Endothelial cell of umbilical vein (primary cell): ENCODE measurements around the gene MSMB. TPM values are rescaled to one million over a fixed set of nuclear protein-coding genes. Genes with fewer than 3 reads are reported as not detected.

Experiments
- BruUV-seq: library from RNA; stranded (reverse); fragments of 400-500 nt; replicated peaks from 2 replicates; lab custom pipeline; 2021; lab: Mats Ljungman, UMichigan
- CTCF ChIA-PET: fragments of 300-600, 350-600 bp; sonication (Branson Sonifier 250); formaldehyde crosslinking; loops from one replicate; lab custom pipeline; 2021; ENCODE audit warnings: antibody characterized with exemption, inconsistent platforms; lab: Charles Lee
- POLR2A ChIA-PET: fragments of 300-600, 350-600 bp; sonication (Branson Sonifier 250); formaldehyde crosslinking; loops from one replicate; lab custom pipeline; 2021; ENCODE audit warnings: antibody characterized with exemption, inconsistent platforms; lab: Charles Lee
- DNase-seq: peaks from one replicate; pipeline ENCODE4 v3.0.0-alpha.2; 2011; ENCODE audit warnings: low read depth, low spot score
- FAIRE-seq: peaks from 2 replicates; lab custom pipeline; 2011; peaks lifted over from hg19 to GRCh38; lab: Jason Lieb, UNC
- H2AFZ ChIP-seq: 2 replicates; pipeline ENCODE4 v1.6.0; 2012; ENCODE audit warnings: low read depth, low read length, control low read depth, inconsistent platforms
- H3K27ac ChIP-seq: 2 replicates; pipeline ENCODE4 v1.5.1; 2011; ENCODE audit warnings: low read depth, mild to moderate bottlenecking, control low read depth, low read length, moderate library complexity; ENCODE audit not compliant: insufficient read depth
- H3K27me3 ChIP-seq, 2 experiments: 2 replicates each; pipeline versions ENCODE4 v1.6.0 to v1.6.1; 2011; ENCODE audit warnings: low read length in 2 of 2, mixed read lengths in 1 of 2; ENCODE audit not compliant: control insufficient read depth in 2 of 2, insufficient read depth in 2 of 2
- H3K36me3 ChIP-seq, 2 experiments: 2 replicates in 1 of 2; 3 replicates in 1 of 2; pipeline ENCODE4 v1.5.1; 2011; ENCODE audit warnings: low read length in 2 of 2, mild to moderate bottlenecking in 1 of 2, moderate library complexity in 1 of 2; ENCODE audit not compliant: control insufficient read depth in 2 of 2, insufficient read depth in 2 of 2; ENCODE audit errors: extremely low read depth in 1 of 2
- H3K4me1 ChIP-seq: 3 replicates; pipeline ENCODE4 v1.5.1; 2011; ENCODE audit warnings: mild to moderate bottlenecking, low read length; ENCODE audit not compliant: control insufficient read depth, insufficient read depth; ENCODE audit errors: extremely low read depth
- H3K4me2 ChIP-seq: 2 replicates; pipeline ENCODE4 v1.6.1; 2011; ENCODE audit warnings: low read length, control low read depth, mixed read lengths; ENCODE audit not compliant: insufficient read depth
- H3K4me3 ChIP-seq, 3 experiments: fragments of 200-600 bp in 1 of 3; sonication (generic), shearing (Covaris generic) in 1 of 3; replicated peaks in 1 of 3; 2 replicates each; pipeline ENCODE4 v1.5.1; 2011 to 2016; ENCODE audit warnings: control low read depth in 3 of 3, low read length in 3 of 3, mild to moderate bottlenecking in 2 of 3, inconsistent platforms in 1 of 3, low read depth in 1 of 3, moderate library complexity in 1 of 3; ENCODE audit not compliant: insufficient read depth in 1 of 3
- H3K79me2 ChIP-seq: 2 replicates; pipeline ENCODE4 v1.6.0; 2012; ENCODE audit warnings: low read length, inconsistent platforms; ENCODE audit not compliant: control insufficient read depth, insufficient read depth
- H3K9ac ChIP-seq: replicated peaks from 2 replicates; pipeline ENCODE3; 2011; ENCODE audit warnings: low read length, control low read depth; ENCODE audit not compliant: insufficient read depth; ENCODE audit errors: extremely low read depth
- H3K9me1 ChIP-seq: replicated peaks from 3 replicates; pipeline ENCODE4 v1.6.0; 2011; ENCODE audit warnings: mild to moderate bottlenecking, low read length; ENCODE audit not compliant: control insufficient read depth, insufficient read depth; ENCODE audit errors: extremely low read depth
- H3K9me3 ChIP-seq: replicated peaks from 2 replicates; pipeline ENCODE4 v1.5.1; 2012; ENCODE audit warnings: low read length, inconsistent platforms; ENCODE audit not compliant: control insufficient read depth, insufficient read depth
- H4K20me1 ChIP-seq: replicated peaks from 2 replicates; pipeline ENCODE3; 2011; ENCODE audit warnings: mild to moderate bottlenecking, low read length; ENCODE audit not compliant: control insufficient read depth, insufficient read depth; ENCODE audit errors: extremely low read depth
- EZH2 ChIP-seq: IDR thresholded peaks from 2 replicates; pipeline ENCODE4 v1.6.1; 2012; ENCODE audit warnings: borderline replicate concordance, low read depth, mild to moderate bottlenecking, moderate library complexity, low read length, inconsistent platforms; ENCODE audit not compliant: severe bottlenecking
- FOS ChIP-seq: IDR thresholded peaks from 2 replicates; pipeline ENCODE4 v1.6.1; 2011; ENCODE audit warnings: mild to moderate bottlenecking, low read length, moderate library complexity, borderline replicate concordance; ENCODE audit not compliant: insufficient read depth
- GATA2 ChIP-seq: IDR thresholded peaks from 2 replicates; pipeline ENCODE4 v1.7.0; 2011; ENCODE audit warnings: low read depth, mild to moderate bottlenecking, moderate library complexity, mixed read lengths, low read length; ENCODE audit not compliant: insufficient read length, insufficient read depth
- JUN ChIP-seq: IDR thresholded peaks from 2 replicates; pipeline ENCODE4 v1.6.1; 2011; ENCODE audit warnings: borderline replicate concordance, low read depth; ENCODE audit not compliant: insufficient read length, insufficient read depth
- MAX ChIP-seq: IDR thresholded peaks from 2 replicates; pipeline ENCODE4 v1.6.1; 2011; ENCODE audit not compliant: insufficient read depth, insufficient read length
- MYC ChIP-seq: IDR thresholded peaks from one replicate; pipeline ENCODE4 v1.6.1; 2011; ENCODE audit warnings: mild to moderate bottlenecking, low read depth, low read length
- POLR2A ChIP-seq: IDR thresholded peaks from 2 replicates; pipeline ENCODE4 v1.6.1; 2012; ENCODE audit warnings: low read depth, mild to moderate bottlenecking, control low read depth, low read length
- POLR2AphosphoS5 ChIP-seq: IDR thresholded peaks from 2 replicates; pipeline ENCODE4 v1.6.1; 2012; ENCODE audit warnings: low read depth, mild to moderate bottlenecking, control low read depth, low read length, moderate library complexity; ENCODE audit not compliant: insufficient read depth
- dilution Hi-C: fragments of 300-500 bp; cut with MboI; formaldehyde crosslinking; loops from one replicate; pipeline ENCODE4 v1.15.0; 2019; ENCODE audit warnings: low sequenced_read_pairs; ENCODE audit not compliant: extremely low pct_ligation_motif_present
- intact Hi-C: fragments of 100-400 bp; cut with micrococcal nuclease; formaldehyde crosslinking; loops from one replicate; pipeline ENCODE4 v1.10.0; 2022
- polyA plus RNA-seq, 4 experiments: library from polyadenylated mRNA; depleted of rRNA in 3 of 4; stranded (reverse) in 3 of 4; unstranded in 1 of 4; fragments of >200 nt; gene quantifications; 2 replicates each; pipeline versions ENCODE4 v1.2.1 to v1.2.3, GENCODE V29; 2011 to 2012; ENCODE audit warnings: missing spikeins in 1 of 4
- total RNA-seq: library from RNA; stranded (reverse); gene quantifications from 2 replicates; pipeline ENCODE4 v1.2.3, GENCODE V29; 2021
- TF ChIP-seq, protein P1 (sequence below), 2 donors: IDR thresholded peaks; 1 replicate in 1 of 2; 2 replicates in 1 of 2; pipeline ENCODE4 v1.5.1; 2011; ENCODE audit warnings: low read length in 2 of 2, mild to moderate bottlenecking in 2 of 2, moderate library complexity in 2 of 2, control low read depth in 1 of 2, inconsistent platforms in 1 of 2, low read depth in 1 of 2; ENCODE audit not compliant: insufficient read depth in 1 of 2; ENCODE audit errors: extremely low read depth in 1 of 2

MSMB gene
- total and polyA plus RNA-seq, 2 donors (not counting 3 experiments of a cell fraction or from before 2014, with no cell fraction given), result not detected

DNA sequence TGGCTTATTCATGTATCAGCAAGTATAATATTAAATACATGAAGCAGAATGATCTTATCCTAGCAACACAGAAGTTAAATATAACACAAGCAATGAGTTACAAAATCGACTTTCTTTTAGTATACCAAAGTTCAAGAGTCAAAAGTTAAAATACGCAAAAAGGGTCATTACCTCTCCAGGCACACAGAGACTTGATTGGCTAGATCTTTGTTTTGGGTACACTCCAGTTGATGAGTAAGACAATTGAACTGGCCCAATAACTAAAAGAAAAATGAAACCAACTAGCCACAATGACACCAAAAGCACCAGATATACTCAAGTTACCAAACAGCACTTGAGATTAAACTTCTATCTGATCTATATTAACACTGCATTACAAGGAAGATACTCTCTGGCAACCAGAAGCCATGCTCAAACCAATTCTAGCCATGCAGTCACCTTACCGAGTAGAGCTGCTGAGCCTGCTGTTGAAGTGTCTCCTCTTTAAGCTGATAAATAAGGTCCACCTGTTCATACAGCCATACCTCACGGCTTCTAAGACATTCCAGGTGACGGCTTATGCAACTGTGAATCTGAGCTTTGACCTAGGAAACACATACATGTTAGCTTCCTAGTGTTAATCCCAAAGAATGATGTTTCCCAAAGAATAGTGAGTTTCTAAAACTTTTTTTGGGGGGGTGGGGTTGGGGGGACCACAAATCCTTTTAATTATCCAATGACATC, 31.2 kb downstream of the MSMB start:
- no TSS peak for BruUV-seq
- peaks cover 21 to 22% of the 10 kb centered on the region in 2 experiments for H3K36me3 ChIP-seq
- no peak overlapping the region for H3K4me2 ChIP-seq
- no peak overlapping the region for H3K4me3 ChIP-seq
- peaks cover 24% of the 10 kb centered on the region for H3K4me1 ChIP-seq
- DNase-seq (no peak), FAIRE-seq (no peak)
- no peak overlapping the region for H2AFZ ChIP-seq
- dilution Hi-C loops, result no loop called here
- H3K79me2 ChIP-seq, result peaks cover 52% of the 10 kb centered on the region
- H4K20me1 ChIP-seq, result no peaks in the 10 kb centered on the region
- H3K9me3 ChIP-seq, result no peaks in the 10 kb centered on the region
- ChIA-PET POLR2A (no interaction called here), CTCF (interaction anchor here (0.8 kb wide), 1 partner anchor 8 kb away, joined by 5 read pairs; no protein-coding TSS in a partner anchor)
- H3K27ac ChIP-seq, result no peak overlapping the region
- intact Hi-C loops, result no loop called here
- no peaks in the 10 kb centered on the region for H3K9me1 ChIP-seq
- TF ChIP-seq, protein P1, sequence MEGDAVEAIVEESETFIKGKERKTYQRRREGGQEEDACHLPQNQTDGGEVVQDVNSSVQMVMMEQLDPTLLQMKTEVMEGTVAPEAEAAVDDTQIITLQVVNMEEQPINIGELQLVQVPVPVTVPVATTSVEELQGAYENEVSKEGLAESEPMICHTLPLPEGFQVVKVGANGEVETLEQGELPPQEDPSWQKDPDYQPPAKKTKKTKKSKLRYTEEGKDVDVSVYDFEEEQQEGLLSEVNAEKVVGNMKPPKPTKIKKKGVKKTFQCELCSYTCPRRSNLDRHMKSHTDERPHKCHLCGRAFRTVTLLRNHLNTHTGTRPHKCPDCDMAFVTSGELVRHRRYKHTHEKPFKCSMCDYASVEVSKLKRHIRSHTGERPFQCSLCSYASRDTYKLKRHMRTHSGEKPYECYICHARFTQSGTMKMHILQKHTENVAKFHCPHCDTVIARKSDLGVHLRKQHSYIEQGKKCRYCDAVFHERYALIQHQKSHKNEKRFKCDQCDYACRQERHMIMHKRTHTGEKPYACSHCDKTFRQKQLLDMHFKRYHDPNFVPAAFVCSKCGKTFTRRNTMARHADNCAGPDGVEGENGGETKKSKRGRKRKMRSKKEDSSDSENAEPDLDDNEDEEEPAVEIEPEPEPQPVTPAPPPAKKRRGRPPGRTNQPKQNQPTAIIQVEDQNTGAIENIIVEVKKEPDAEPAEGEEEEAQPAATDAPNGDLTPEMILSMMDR (IDR thresholded peaks at IDR 0.05; ENCODE audit: extremely low read depth in 1 of 2, insufficient read depth in 1 of 2, low read depth in 1 of 2, low read length in 2 of 2), result no peak
- TF ChIP-seq POLR2AphosphoS5 (no peak), JUN (no peak)
- H3K9ac ChIP-seq, result no peak overlapping the region
- H3K27me3 ChIP-seq, result no peaks in the 10 kb centered on the region

DNA sequence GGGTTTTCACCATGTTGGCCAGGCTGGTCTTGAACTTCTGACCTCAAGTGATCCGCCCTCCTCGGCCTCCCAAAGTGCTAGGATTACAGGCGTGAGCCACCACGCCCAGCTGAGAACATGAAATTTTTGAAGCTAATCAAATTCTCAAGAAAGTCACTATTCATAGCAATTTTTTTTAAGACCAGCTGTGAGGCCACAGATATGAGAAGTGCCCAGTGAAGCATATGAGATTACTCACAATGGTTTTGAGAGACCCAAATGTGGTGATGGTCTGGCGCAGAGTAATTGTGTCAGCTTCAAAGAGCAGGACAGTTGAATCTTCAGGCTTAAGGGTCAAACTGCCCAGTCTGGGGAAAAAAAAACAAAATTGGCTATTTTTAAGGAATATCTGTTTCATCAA, 31.9 kb downstream of the MSMB start:
- Histone ChIP-seq H3K9ac (no peak overlapping the region), H3K4me1 (peaks cover 17% of the 10 kb centered on the region), H3K36me3 (peaks cover 21 to 26% of the 10 kb centered on the region in 2 experiments), H3K79me2 (peaks cover 49% of the 10 kb centered on the region), H3K4me2 (no peak overlapping the region), H2AFZ (no peak overlapping the region), H3K27ac (no peak overlapping the region), H4K20me1 (no peaks in the 10 kb centered on the region), H3K9me3 (no peaks in the 10 kb centered on the region), H3K9me1 (no peaks in the 10 kb centered on the region), H3K27me3 (no peaks in the 10 kb centered on the region), H3K4me3 (no peak overlapping the region)
- DNase-seq (no peak), FAIRE-seq (no peak)
- TF ChIP-seq GATA2 (no peak), JUN (no peak), MYC (no peak), POLR2AphosphoS5 (no peak), FOS (no peak), POLR2A (no peak), EZH2 (no peak), MAX (no peak)
- TF ChIP-seq, protein P1 (IDR thresholded peaks at IDR 0.05; ENCODE audit: extremely low read depth in 1 of 2, insufficient read depth in 1 of 2, low read depth in 1 of 2, low read length in 2 of 2), result no peak
- POLR2A ChIA-PET, result no interaction called here
- no TSS peak for BruUV-seq
- dilution Hi-C loops (no loop called here), intact Hi-C loops (no loop called here)
- CTCF ChIA-PET, result no interaction called here
